Stimulated activated CD8-positive, alpha-beta memory T cell treated with anti-CD3 and anti-CD28 coated beads, Interleukin-4, amount 100 ng/mL, for 24 hours (primary cell): ENCODE measurements around the gene SQOR.

Experiments used
- DNase-seq: peaks from one replicate; pipeline ENCODE4 v3.0.0-alpha.2; 2020; ENCODE audit warnings: low read depth

The SQOR gene

DNA sequence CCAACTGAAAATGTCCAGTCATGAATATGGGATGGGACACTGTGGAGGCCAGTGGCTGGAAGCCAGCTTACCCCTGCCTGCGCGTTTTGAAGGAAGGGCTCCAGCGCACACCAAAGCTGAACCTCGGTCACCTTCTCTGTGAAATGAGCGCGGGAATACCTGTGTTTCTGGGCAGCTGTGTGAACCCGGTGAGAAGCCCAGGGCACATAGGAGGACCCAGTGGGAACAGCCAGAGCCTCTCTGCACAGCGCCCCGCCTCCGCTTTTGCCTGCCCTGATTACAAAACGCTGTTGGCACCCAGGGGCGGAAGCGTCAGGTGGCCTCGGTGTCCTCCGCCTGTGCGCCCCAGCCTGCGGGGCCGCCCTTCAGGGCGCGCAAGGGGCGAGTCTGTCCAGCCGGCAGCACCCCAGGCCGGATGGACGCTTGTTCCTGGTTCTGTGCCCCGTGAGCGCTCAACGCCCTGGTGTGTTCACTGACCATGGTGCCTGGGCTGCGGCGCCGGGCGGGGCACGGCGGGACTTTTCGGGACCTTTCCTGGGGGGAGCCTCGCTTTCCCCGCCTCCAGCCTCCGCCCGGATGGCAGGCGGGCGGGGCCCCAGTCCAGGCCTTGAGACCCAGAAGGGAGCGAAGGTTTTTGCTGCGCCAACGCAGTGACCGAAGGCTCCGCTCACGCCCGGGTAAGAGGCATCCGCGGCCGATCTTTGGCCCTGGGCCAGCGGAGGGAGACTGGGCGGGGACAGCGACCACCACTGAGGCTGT, at the start of gene SQOR:
SQOR (plus strand) TSS at position 598 of the 759 bp plus-strand sequence. CDS start 23,895 bp downstream, outside the sequence.
- peak; percentile 56 for DNase-seq

DNA sequence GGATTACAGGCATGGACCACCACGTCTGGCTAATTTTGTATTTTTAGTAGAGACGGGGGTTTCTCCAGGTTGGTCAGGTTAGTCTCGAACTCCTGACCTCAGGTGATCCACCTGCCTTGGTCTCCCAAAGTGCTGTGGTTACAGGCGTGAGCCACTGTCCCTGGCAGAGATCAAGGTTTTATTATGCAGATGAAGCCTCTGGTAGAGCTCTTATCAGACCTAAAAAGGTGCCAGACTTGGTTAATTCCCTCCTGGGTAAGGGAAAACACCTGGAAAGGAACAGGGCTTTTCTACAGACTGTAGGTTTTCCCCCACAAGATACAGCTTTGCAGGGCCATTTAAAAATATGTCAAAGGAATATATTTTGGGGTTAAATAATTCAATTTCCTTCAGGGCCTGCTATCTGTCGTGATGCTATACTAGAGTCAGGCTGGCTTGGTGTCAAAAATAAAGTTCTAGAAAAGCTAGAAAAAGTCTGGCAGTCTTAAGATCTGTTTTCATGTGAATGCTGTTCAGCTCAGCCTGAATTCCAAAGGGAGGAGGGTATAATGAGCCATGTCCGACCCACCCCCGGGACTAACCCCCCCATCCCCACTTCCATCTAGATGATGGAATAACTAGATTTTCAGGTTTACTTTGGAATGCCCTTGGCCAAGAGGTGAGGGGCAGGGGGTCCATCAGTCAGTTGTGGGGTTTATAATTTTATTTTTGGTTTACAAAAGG, 49.6 kb upstream of the SQOR start:
- no peak for DNase-seq

DNA sequence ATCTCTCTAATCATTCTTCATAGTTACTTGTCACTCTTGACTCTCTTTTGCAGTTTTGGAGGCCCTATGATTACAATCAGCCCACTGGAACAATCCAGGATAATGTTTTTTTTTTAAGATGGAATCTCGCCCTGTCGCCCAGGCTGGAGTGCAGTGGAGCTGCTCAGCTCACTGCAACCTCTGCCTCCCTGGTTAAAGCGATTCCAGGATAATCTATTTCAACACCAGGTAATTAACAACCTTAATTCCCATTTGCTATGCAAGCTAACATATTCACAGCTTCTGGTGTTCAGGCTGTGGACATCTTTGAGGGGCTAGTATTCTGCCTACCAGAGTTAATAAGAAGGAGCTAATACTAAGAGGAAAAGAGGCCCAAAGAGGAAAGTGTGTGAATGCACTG, 48.7 kb upstream of the SQOR start:
- DNase-seq = no peak

DNA sequence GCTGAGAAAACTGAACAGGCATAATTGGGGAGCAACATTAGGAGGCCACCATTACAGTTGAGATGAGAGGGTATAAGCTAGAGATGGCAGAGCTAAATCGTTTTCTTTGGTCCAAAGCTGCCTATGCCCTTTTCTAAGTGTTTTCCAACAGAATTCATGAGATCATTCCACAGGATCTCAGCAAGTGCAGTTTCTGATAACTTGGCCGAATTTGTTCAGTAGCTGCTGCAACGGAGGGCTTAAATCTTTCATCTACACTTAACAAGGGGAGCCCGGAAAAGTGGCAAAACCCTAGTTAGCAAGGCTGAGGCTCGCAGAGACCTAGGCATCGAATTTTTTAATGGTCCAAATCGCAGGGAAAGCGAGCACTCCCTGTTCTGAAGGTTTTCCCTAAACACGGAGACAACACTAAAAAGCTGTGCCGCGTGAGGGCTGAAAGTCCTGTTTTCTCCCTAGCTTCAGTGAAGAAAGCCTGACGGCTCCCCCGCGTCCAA, 48.2 kb upstream of the SQOR start:
- no peak for DNase-seq

DNA sequence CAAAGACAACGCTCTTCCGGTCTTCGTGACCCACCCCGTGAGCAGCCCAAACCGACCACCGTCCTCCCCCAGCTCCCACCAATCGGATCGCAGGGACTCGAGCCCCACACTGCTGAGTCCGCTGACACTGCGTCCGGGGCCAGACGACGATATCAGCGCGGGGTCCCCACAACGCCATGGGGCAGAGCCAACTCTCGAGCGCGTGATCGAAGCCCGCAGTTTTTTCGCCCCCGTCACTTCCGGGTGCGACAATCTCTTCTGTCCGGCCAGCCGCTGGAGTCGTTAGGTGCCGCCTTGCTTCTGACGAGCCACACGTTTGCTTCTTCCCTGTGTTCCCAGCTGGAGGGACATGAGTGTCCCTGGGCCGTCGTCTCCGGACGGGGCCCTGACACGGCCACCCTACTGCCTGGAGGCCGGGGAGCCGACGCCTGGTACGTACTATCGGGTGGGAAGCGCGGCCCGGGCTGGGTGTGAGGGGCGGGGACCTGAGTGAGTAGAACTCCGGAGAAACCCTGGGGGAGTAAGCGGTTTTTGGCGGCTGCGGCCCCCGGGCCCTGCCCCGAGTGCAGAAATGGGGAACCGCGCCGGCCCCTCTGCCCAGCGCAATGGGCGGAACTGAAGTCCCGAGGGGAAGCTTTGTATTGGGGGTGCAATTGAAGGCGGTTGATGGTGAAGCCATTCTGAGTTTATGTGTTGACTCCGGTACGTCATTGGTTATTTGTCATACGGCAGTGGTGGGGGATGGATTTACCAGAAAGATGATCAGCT, 47.5 kb upstream of the SQOR start, which contains the start of gene BLOC1S6:
BLOC1S6 (plus strand) TSS at position 285 of the 768 bp plus-strand sequence; CDS start at position 350, 65 bp downstream.
- peak; percentile 80 for DNase-seq

DNA sequence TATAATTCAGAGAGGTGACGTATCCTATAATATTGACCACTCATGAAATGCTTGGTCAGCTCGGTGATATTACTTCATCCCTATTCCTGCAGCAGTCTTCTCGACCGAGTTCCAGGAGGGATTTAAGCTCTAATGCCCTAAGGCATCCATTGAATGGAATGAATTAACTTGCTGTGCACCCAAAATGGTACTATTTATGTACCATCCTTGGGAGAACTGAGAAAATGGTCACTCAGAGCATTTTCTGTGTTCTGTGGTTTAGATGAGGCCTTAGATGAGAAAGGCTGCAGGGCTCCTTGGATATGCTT, 47.0 kb upstream of the SQOR start:
- DNase-seq = no peak

DNA sequence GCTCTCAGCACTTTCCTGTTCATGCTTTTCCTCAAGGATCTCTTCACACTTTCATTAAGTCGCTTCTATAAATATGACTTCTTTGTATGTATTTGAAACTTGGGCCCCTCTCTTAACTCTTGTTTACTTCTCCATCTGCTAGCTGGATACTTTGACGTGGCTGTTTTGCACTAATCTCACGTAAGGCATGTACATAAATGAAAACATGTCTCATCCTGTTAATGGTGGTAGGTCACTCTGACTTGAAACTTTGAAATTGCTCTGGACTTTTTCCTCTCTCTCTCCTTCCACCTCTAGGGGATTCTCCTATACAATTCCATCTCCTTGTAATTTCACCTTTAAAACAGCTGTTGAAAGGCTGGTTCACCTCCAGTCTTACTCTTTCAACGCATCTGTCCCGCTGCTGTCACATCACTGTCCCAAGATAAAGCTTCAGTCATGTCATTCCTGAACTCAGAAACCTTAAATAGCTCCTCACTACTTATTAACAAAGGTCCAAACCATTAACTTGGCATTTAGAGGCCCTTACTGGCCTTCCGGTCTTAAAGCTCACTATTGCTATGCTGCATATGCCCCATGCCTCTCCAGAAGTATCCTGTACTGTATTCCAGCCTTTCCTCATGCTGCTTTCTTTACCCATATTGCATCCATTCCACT, 46.5 kb upstream of the SQOR start:
- no peak for DNase-seq

DNA sequence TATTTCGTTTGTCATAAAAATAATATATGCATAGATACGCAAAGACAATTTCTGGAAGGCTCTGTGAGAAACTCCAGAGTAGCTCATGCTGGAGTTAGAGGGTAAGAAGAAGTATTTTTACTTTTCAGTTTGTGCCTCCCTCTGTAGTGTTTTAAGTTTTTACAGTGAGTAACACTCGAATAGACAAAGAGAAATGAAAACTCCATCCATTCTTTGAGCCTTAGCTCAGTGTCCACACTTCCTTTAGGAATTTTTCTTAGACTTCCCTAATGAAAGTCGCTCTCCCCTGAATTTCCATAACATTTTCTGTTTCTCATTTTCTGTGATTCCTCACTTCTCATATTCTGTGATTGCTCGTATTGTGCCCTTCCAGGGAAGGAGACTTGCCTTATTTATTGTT, 45.6 kb upstream of the SQOR start:
- no peak for DNase-seq

DNA sequence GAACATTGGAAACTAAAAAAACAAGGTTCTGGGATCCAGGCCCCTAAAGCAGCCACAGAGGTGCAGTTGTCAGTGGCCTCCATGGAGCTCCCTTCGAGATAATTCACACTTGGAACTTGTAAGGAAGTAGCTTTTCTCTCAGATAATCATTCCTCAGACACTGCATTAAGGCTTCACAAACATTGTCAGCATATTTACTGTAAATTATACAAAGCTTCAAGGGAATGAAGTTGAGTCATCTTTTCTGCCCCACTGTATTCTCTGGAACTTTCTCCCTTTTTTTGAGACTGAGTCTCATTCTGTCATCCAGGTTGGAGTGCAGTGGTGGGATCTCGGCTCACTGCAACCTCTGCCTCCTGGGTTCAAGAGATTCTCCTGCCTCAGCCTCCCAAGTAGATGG, 40.5 kb upstream of the SQOR start:
- no peak for DNase-seq

DNA sequence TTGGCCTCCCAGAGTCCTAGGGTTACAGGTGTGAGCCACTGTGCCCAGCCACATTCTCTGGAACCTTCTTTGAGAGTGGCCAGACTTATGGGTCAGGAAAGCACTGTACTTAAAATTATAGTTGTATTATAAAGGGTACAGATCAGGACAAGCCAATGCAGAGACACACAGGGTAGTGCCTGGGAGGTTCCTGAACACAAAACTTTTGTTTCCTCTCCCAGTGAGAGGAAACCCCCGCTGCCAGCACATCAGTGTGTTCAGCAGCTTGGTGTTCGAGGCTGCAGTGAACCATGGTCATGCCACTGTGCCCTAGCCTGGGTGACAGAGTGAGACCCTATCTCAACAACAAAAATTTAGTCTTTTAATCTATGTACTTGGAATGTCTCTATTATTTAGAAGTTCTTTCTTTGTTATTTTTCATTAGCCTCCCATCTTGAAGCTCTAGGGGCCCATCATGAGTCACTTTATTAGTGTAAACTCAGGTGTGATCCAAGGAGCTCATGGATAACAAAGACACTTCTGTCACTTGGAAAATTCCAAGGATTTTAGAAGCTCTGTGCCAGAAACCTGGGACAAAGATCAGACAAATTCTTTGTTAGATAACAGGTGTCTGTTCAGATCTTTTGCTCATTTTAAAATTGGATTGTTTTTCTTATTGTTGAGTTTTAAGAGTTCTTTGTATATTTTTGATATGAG, 39.8 kb upstream of the SQOR start:
- DNase-seq = no peak

DNA sequence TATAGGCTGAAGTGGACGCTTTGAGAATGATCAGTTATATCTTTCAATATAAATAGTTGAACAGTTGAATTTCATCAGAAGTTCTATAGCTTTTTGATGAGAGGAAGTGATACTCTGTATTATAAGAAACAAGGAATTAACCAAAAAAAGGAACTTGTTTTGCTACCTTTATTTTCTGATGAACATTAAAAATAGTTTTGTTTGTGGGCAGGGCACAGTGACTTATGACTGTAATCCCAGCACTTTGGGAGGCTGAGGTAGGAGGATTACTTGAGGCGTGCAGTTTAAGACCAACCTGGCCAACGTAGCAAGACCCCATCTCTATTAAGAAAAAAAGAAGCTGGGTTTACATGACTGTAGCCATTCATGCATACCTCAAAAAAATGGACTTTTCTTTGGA, 30.9 kb upstream of the SQOR start:
- DNase-seq = no peak

DNA sequence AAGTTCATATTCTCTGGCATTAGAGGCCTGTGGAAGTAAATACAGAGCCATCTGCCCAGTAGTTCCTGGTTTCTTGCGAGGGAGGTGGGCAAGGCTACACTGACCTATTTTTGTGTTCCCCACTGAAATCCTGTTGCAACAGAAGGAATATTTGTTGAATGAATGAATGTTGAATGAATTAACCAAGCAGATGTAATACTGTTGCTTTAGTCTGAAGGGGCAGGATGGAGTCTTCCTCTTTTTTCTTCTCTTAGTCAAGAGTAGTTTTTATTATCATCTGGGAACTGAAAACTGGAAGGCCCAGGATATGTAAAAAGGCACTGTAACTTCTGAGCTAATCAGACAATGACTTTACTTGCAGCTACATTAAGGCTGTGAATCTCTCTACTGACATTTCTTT, 30.5 kb upstream of the SQOR start:
- no peak for DNase-seq

DNA sequence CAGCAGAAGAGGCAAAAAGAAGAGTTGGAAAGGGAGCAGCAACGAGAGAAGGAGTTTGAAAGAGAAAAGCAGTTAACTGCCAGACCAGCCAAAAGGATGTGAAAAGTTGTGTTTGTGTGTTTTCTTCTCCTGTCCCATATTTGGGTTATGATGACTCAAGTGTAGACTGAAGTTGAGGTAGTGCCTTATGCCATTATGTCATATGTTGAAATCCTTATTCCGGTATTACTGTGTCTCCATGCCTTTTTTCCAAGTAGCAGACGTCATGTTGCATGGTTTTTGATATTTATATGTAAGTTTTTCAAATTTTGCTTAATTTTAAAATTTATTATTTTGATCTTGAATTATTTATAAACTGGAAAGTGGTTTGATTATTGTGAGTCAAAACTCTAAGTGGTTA, 28.4 kb upstream of the SQOR start:
- DNase-seq = no peak

DNA sequence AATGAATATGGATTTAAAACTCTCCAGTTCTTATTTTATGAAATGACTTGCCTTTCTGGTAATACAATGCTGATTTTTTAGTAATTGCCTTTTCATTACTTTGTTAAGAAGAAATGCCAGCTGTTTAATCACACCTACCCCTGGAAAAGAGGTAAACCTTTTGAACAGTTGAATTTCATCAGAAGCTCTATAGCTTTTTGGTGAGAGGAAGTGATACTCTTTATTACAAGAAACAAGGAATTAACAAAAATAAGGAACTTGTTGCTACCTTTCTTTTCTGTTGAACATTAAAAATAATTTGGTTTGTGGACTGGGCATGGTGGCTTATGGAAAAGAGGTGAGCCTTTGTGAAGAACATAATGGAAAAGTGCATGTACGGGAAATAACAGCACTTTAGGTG, 28.0 kb upstream of the SQOR start:
- no peak for DNase-seq

DNA sequence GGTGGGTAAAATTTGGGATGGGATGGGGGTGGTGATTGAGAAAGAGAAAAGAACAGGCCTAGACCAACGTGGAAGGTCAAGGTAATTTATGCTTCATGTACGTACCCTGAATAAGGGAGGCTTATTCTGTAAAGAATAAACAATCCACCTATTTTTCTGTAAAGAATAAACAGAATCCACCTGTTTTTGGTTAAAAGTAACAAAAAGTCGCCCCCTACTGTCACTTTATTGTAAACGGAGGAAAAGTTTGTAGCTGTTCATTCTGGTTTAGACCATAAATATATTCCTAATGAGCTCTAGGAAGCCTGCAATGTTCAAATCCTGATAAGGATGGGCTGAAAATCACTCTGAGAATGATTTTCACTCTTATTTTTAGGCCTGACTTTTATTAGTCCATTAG, 23.5 kb upstream of the SQOR start:
- no peak for DNase-seq

DNA sequence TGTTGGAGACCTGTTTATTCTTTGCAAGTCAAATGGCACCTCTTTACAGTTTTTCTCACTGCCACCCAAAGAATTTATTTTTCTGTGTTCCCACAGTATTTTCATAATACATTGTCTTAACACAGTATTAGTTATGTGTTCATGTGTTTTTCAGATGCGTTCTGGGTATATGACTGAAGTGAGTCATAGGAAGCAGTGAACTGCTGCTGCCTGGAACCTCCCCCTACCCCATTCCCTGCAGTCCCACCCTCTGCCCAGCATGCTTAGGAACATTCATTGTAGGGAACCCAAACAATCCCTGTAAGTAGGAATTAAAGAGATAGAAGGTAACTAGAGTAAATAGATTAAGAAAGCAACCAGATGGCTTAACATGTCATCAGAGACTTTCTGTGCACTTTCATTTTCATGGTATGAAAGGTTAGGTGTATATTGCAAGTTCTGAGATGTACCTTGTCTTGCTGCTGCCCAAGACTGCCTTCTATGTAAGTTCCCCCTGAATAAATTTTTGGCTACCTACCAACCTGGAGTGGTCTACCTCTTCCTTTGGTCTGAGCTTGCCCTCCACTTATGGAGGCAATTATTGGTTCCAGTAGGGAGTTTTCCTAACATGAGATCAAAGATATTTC, 21.9 kb upstream of the SQOR start:
- DNase-seq = no peak

DNA sequence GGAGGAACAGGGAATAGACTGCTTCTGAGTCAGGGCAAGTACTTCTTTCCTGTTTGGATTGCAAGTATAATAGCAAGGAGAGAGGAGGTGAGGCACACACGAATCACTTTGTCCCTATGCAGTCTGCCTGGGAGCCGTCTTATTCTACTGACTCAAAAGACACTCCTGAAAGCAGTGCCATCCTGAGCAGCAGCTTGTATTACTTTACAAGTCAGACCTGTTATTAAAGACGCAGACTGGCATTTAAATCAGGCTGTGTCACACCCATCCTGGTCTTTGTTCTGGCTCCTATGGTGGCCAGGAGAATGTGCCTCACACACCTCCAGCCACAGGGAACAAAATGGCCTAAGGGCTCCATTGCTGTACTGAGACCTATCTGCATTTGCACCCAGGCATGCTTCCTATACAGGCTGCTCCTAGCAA, 17.9 kb upstream of the SQOR start:
- DNase-seq = no peak

DNA sequence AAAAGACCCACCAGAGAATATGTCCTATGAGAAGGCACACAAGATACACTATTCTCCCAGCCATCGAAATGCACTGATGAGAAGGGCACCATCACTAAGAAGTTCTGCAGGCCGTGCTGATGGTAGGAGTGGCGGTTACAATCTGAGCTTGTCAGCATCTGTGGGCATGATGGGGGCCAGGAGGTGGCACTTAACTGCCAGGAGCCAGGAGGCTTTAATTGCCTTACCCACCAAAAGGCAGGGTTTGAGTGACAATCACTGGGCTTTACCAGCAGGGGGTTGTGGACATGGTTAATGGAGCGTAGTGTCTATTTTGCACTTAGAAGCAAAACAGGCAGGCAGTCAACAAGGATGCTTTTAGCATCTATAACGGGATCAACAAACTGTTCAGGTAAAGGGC, 16.0 kb upstream of the SQOR start:
- DNase-seq = no peak

DNA sequence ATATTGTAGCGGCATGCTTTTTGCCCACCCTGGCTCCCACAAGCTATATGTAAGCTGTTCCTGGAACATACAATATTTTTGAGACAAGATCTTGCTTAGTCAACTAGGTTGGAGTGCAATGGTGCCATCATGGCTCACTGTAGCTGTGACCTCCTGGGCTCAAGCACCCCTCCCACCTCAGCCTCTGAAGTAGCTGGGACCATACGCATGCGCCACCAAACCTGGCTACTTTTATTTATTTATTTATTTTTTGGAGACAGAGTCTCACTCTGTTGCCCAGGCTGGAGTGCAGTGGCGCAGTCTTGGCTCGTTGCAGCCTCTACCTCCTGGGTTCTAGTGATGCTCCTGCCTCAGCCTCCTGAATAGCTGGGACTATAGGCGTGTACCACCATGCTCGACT, 6.7 kb upstream of the SQOR start:
- DNase-seq = no peak

DNA sequence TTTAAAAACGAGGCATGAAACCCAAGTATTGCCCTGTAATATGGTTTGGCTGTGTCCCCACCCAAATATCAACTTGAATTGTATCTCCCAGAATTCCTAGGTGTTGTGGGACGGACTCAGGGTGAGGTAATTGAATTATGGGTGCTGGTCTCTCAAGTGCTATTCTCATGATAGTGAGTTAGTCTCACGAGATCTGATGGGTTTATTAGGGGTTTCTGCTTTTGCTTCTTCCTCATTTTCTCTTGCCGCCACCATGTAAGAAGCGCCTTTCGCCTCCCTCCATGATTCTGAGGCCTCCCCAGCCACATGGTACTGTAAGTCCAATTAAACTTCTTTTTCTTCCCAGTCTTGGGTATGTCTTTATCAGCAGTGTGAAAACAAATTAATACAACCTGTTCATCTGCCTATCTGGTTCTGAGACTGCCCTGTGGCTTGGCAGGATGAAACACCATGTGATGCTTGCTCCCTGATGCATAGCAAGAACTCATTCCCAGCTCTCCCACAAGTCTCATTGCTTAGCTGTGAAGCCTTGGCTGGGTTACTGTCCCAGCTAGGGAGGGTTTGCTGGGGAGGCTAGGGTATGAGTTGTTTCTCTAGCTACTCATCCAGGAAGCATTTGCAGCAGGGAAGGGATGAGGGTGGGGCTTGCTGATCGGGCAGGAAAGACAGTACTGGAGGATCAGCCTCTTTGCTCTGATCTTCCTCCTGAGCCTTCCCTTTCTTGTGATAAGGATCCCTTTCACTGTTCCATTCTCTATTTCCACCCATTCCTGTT, 3.7 kb upstream of the SQOR start:
- no peak for DNase-seq
